Measurements from ENCODE around the gene RAD51B.

GRCh38 chr14:68495101-68496039, 675.8 kb downstream of the RAD51B start:
- peak; percentile 56 for TF ChIP-seq POLR2A (IDR thresholded peaks at IDR 0.05; ENCODE audit: low read depth, low read length)
- TF ChIP-seq POLR2AphosphoS5 (IDR thresholded peaks at IDR 0.05; ENCODE audit: low read depth, low read length) = peak; percentile 14

Data from GM12892 (cell line).